Stimulated activated CD4-positive, alpha-beta T cell treated with anti-CD3 and anti-CD28 coated beads, Interleukin-15, amount 100 ng/mL, for 1 hour (primary cell): Measurements from ENCODE around the gene GRAP.

Experiments used
- DNase-seq, 2 donors: peaks; one replicate each; pipeline ENCODE4 v3.0.0-alpha.2; 2020; ENCODE audit warnings: low read depth in 1 of 2, low spot score in 1 of 2

The GRAP gene

DNA sequence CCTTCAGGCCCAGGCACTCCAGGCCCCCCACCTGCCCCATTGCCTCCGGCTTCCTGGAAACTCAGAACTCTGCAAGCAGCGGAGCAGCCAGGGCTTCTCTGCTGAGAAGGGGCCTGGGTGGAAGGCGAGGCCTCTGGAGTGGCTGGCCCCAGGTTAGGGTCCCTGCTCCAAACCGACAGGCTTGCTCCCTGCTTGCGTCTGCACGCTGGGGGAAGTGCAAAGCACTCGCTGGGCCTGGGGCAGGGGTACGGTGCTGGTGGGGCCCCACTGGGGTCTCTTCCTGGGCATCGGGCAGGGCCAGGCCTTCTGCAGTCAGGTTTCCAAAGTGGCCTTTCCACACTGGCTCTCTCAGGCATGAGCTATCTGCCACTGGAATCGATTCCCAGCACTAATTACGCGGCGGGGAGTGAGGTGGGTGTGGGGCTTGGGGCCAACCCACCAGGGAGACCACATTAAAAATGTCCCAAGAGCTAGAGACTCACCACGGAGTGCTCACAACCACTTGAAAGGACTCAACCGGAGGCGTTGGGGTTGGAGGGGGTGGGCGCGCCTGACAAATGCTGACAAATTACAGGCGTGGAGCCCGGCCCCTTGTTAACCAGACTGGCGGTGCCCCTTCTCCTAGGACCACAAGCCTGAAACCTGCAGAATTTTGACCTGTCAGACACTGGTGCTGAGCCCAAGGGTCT lies 60.1 kb downstream of the GRAP start:
- DNase-seq: no peak

DNA sequence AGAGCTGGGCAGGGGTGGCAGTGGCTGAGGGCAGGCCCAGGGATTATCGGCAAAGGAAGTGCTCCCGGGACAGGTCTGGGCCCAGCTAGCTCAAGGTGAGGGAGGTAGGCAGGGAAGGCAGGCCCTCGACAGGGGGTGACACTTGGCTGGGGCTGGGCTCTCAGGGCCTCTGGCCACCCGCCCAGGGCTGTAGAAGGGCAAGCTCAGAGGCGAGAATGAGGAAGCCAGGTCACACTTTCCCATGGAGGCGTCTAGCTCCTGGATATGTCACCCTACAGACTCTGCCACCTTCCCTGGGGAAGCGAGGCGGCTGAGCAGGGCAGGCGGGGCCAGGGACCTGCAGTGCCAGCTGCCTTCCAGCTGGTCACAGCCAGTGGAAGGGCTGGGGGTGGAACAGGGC lies 61.3 kb downstream of the GRAP start:
- no peak for DNase-seq

DNA sequence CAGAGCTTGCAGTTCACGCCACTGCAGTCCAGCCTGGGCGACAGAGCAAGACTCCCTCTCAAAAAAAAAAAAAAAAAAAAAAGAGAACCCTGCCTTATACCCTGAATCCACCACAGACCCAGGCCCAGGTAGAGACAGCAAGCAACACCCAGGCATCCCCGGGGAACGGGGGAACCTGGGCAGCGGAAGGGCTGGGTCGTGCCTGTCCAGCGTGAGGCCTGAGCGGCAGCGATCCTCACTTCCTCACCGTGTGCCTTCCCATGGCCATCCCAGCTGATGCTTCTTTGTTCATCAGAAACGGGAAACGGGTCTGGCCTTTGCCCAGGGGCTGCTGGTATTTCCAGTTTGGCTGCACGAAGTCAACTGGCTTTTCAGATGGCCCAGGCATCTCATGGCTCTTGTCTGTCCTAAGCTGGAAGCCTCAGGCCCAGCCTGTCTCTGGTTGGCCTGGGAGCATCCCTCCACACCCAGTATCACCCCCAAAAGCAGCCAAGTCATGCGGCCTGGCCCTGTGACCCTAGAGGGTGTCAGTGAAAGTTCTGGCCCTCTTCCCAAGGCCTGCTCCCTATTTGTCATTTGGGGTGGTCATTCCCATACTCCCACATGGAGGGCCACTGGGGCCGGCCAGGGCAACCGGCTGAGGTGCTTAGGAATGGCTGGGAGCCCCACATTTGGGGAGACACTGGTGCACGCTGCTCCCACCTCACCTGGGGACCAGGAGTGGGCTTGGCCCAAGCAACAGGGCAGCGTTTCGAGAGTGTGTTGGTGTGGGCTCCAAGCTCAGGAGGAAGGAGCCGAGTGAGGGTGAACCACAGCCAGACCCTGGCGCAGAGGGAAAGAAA lies 62.3 kb downstream of the GRAP start:
- DNase-seq: no peak

DNA sequence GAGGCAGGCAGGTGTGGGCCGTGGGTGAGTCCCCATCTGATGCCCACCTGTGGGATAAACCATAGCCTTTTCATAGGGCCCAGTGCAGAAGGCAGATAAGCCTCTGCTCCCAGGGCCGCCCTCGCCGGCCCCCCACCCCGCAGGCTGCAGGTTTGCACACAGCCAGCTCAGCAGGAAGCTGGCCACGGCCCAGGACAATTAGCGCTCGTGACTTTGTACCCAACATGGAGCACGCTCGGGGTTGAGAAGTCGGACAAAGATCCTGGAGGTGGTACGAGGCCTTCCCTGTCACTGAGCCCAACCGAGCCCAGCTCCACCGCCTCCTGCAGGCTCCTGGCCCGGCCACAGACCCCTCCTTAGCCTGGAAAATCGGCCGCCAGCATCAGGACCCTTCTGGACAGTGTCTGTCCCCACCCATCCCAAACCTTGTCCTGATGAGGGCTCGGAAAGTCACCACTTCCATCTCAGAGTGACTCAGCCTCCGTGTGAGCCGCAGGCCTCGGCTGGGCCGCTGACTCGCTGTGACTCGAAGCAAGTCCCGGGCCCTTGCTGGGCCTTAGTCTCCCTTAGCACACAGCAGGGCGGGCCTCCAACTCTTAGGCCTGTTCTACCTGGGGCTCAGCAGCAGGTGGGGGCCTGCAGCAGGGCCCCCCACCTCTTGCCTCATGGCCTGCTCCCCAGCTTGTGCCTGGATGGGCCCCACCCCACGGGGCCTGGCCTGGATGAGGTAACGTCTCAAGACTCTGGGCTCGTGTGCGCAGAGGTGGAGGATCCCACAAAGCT lies 64.9 kb downstream of the GRAP start:
- no peak for DNase-seq

DNA sequence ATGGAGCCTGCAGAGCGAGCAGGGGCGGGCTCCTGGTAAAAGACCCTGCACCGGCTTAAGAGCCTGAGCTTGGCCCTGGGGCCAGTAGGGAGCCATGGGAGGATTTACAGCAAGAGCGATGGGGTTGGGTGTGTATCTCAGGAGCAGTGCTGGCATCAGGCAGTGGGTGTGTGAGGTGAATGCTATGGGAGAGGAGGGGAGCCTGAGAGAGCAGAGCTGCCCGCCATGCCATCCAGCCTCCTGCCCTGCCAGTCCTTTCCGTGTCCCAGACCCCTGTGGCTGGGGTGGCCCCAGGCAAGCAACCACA lies 65.5 kb downstream of the GRAP start:
- no peak for DNase-seq

DNA sequence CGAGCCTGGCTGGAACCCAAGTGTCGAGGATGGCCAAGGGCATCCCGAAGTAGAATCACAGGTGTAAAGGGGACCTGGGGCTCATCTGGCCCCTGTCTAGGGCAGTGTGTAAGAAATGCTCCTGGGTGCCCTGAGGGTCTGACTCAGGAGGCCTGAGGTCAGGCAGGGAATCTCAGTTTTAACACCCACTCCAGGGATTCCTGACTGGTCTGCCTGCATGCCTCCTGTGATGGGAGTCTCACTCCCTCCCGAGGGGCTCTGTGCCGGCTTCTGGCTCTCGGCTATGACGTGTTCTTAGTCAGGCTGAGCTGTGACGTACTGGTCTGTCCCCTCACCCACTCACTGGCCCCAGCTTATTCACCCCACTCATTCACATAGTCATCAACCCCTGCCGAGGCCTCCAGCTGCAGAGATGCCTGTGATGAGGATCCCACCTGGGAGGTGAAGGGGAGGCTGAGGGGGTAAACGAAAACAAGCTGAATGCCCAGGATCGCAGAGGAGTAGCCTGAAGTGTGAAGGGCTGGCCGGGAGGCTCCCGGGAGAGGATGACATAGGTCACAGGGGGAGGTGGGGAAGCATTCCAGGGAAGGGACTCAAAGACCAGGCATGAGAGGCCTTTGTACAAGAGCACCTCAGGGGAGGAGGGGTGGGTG lies 65.9 kb downstream of the GRAP start:
- DNase-seq: no peak

DNA sequence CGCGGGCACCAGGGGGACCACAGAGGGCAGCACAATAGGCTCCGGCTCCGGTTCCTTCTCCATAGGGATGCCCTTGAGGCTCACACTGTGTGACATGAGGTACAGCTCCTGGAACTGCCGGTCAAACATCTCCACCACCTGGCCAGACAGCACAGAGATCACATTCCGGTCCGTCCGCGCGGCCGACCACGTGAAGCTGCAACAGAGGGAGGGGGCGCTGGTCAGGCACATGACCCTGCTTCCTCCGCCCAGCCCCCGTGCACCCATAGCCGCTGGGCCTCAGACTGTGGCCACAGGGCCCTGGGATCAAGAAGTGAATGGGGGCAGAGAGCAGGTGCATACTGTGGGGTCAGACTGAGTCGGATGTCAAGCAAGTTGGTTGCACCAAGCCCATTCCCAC lies 68.1 kb downstream of the GRAP start:
- DNase-seq: no peak

DNA sequence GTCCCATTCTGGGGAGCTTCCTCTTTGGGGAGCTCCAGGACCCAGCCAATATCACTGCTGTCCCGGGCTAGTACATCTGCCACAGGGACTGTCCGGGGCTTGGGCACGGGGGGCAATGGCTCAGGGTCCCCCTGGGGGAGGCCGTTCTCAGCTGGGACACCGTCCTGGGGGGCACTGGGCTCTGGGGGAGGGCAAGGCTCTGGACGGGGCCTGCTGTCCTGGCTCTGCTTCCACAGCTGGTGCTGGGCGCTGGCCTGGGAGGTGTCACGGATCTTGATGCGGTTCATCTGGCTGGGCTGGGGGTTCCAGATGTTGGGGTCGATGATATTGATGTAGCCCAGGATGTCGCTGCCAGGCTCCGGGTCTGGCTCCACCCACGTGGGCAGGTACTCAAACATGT lies 68.7 kb downstream of the GRAP start:
- DNase-seq: no peak

DNA sequence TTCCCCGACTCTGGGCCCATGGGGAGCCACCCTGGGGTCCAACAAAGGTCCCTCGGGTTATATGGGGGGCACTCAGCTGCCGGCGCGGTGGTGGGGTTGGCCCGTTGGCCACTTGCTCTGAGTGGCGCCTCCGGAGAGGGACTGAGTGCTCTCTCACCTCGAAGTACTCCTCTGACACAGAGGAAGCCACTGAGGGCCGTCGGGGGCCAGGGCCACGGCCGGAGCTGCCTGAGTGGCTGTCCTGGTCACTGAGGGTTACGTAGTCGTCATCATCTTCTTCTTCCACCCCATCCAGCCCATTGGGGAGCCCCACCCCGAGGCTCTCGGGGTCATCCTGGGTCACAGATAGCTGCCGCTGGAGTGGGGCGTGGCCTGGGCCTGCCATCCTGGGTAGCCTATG lies 69.1 kb downstream of the GRAP start:
- no peak for DNase-seq

DNA sequence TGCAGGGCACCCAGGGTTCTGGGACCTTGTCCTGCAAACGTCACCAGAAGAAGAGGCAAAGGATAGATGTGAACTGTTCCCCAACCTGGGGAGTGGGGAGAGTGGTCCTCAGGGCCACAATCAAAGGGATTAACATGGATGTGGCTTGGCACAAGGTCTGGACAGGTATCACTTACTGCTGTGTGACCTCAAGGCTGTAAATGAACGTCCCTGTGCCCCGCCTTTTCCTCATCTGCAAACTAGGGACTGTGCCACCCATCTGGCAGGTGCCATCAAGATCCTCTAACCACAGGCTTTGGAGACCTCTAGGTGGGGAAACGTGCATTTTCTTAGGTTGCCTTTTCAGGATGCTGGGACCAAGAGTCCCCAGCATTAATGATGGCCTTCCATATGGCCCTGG lies 69.7 kb downstream of the GRAP start:
- no peak for DNase-seq

DNA sequence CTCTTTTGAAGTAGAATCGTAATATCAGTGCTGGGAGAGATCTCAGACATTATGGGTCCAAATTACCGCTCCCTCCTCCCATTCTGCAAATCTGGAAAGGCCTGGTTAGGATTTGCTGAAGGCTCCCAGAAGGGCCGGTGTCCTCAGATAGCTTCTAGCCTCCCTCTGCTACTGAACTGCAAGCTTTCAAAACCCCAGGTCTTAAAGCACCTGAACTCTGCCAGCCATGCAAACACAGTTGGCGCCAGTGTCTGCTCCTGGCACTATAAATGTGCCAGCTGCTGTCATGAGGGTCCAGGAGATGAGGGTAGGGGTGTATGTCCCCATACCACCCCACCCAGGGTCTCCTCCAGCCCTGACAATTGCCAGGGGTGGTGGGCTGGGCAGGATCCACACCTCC lies 70.6 kb downstream of the GRAP start:
- no peak for DNase-seq

DNA sequence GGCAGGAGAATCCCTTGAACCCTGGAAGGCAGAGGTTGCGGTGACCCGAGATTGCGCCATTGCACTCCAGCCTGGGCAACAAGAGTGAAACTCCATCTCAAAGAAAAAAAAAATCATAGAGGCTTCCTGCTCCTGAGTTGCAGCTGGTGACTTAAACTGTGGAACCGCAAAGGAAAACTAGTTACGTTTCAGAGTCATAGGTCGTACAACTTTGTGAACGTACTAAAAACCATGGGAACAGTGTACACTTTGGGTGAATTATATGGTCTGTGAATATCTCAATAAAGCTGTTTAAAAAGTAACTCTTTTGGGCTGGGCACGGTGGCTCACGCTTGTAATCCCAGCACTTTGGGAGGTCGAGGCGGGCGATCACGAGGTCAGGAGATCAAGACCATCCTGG lies 71.2 kb downstream of the GRAP start:
- no peak for DNase-seq

DNA sequence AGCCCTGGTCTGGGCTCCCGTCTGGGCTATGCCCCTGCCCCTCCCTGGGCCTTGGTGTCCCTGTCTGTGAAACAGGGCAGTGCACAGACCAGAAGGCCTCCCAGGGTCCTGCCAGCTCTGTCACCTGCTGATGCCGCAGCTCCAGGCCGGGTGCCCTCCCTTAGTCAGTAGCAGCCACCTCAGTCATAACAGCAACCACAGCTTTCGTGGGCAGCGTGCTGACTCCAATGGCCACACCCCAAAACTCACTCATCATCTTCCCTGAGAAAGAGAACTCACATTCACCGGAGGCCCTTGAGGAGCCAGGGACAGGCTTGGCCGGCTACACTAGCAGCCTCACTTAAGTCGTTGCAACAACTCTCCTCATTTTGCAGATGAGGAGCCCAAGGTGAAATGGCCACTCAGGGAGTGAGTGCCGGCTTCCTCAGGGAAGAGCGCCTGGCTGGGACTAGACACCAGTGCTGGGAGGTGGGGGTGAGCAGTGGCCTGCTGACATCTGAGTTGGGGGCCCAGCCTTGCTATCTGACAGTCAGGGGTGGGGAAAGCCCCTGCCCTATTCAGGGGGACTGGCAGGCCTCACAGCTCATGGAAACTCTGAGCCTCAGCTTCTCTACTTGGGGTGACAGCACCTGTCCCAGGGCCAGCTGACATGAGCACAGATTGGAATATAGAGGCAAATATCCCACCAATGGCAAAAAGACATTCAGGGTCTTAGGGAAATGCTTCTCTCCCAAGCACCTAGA lies 72.2 kb downstream of the GRAP start:
- no peak for DNase-seq

DNA sequence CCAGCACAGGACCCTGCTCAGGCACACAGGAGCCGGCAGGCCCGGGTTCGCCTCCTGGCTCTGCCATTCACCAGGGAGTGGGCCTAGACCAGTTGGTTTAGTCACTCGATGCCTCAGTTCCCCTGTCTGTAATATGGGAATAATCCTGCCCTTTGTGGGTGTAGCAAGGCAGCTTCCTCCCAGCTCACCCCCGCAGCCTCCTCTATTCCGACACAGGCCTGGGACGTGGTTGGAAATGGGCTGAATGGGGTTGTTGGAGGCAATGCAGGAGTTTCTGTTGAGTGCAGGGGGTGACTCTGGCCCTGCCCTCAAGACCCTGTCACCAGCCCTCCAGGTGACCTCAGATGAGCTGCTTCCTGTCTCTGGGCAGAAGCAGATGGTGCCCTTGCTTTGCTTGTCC lies 75.0 kb downstream of the GRAP start:
- no peak for DNase-seq
